ENCODE results near the gene IL36G.

IL36G gene

GRCh38 chr2:112973156-112973555, 4.7 kb upstream of the IL36G start:
- FAIRE-seq, result no peak

- no peak for FAIRE-seq
These were observed 1.9 kb downstream of the IL36G start for GRCh38 chr2:112979731-112980130.

GRCh38 chr2:112980537-112980936, 2.7 kb downstream of the IL36G start:
- FAIRE-seq, result no peak

- FAIRE-seq, result no peak
These were observed 7.3 kb downstream of the IL36G start for GRCh38 chr2:112985090-112985489.

GRCh38 chr2:112989611-112990010, 11.8 kb downstream of the IL36G start:
- no peak for FAIRE-seq

- no peak for FAIRE-seq
These were observed 16.0 kb downstream of the IL36G start for GRCh38 chr2:112993831-112994230.

GRCh38 chr2:112994648-112995047, 16.8 kb downstream of the IL36G start:
- no peak for FAIRE-seq

GRCh38 chr2:112995346-112995920, 17.6 kb downstream of the IL36G start:
- FAIRE-seq, result no peak

GRCh38 chr2:112996635-112997034, 18.8 kb downstream of the IL36G start:
- no peak for FAIRE-seq

- no peak for FAIRE-seq
These were observed 19.3 kb downstream of the IL36G start for GRCh38 chr2:112997151-112997550.

- FAIRE-seq, result no peak
These were observed 22.6 kb downstream of the IL36G start for GRCh38 chr2:113000436-113000835.

- FAIRE-seq, result no peak
These were observed 24.9 kb downstream of the IL36G start for GRCh38 chr2:113002677-113003076.

GRCh38 chr2:113005030-113005509, 27.3 kb downstream of the IL36G start, which contains the start of gene IL36A:
Gene IL36A, plus strand, starts transcription at chr2:113005459. Its CDS starts 413 bp downstream, at chr2:113005872.
- FAIRE-seq, result no peak

- no peak for FAIRE-seq
These were observed 29.4 kb downstream of the IL36G start for GRCh38 chr2:113007250-113007649.

- FAIRE-seq, result no peak
These were observed 31.8 kb downstream of the IL36G start for GRCh38 chr2:113009622-113010021.

GRCh38 chr2:113010088-113010487, 32.3 kb downstream of the IL36G start:
- no peak for FAIRE-seq

- no peak for FAIRE-seq
These were observed 33.3 kb downstream of the IL36G start for GRCh38 chr2:113011108-113011507.

- no peak for FAIRE-seq
These were observed 34.9 kb downstream of the IL36G start for GRCh38 chr2:113012436-113013335.

- no peak for FAIRE-seq
These were observed 35.5 kb downstream of the IL36G start for GRCh38 chr2:113013336-113013661.

- FAIRE-seq, result no peak
These were observed 36.3 kb downstream of the IL36G start for GRCh38 chr2:113014067-113014466.

GRCh38 chr2:113015042-113015441, 37.2 kb downstream of the IL36G start:
- FAIRE-seq, result no peak

GRCh38 chr2:113015655-113016054, 37.8 kb downstream of the IL36G start:
- FAIRE-seq, result no peak

- no peak for FAIRE-seq
These were observed 40.7 kb downstream of the IL36G start for GRCh38 chr2:113018509-113018908.

GRCh38 chr2:113021312-113021711, 43.5 kb downstream of the IL36G start:
- no peak for FAIRE-seq
